SK-N-DZ (cell line): Measurements from ENCODE around the gene TEKT4.
"Not testable (repeated sequence)": the region's sequence is repeated elsewhere in the genome, so short reads cannot be mapped to it uniquely, and the experiment has no call there.

Experiments
- DNase-seq: peaks from one replicate; pipeline ENCODE4 v3.0.0-alpha.2; 2015; ENCODE audit warnings: low spot score
- small RNA-seq, 2 experiments: library from RNA; depleted of rRNA; stranded (forward); fragments of <200 nt; gene quantifications; one replicate each; pipeline ENCODE3, GENCODE V24; 2014

The TEKT4 gene

DNA sequence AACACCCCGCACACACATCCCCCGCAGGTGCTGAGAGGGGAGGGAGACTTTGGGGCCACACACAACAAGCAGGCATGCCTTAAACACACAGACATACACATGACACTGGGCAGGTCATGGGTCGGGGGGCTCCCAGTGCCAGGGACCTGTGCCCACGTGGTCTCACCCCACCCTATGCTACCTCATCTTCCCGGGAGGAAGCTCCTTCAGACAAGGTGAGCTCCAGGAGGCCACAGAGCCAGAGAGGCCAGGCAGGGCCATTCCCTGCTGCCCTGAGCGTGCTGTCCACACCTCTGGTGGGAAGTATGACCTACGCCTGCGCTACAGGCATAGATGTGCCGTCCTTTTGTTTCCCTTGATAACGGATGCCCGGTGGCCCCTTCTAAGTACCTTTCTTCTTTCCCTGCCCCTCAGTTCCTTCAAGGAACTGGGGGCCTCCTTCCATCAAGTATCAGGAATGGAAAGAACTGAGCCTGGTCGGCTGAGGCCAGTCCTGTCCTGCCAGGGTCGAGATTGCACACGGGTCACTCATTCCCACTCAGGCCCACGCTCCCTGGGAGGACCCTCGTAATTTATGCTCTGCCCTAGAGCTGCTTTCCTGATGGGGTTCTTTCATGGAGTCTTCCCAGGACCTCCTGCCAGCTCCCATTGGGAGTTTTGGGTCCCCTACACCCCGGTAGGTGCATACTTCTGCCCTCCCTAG is 4.7 kb downstream of the TEKT4 start:
- no peak for DNase-seq

DNA sequence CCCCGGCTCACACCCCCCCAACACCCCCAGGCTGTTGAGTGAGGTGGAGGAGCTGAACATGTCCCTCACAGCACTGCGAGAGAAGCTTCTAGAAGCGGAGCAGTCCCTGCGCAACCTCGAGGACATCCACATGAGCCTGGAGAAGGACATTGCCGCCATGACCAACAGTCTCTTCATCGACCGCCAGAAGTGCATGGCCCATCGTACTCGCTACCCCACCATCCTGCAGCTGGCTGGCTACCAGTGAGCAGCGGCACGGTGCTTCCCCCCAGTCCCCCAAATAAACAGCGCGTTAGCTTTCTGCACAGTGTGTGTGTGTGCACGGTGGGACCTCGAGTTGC is 5.3 kb downstream of the TEKT4 start:
- DNase-seq, result no peak

DNA sequence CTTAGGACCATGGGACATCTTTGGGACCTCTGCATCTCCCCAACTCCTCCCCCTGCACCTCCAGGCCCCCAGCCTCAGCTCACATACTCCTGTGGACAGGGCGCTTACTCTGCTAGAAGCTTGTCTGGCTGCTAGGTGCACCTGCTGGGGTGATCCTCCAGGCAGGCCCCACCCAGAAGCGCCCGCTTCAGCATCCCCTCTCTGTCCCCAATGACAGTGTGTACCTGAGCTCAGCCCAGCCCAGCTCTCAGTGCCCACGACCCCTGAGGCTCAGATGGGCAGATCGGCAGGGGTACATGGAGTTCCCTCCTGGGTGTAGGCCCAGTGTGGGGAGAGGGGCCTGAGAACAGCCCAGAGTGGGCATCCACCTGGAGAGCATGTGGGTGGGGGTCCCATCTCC is 5.9 kb downstream of the TEKT4 start:
- no peak for DNase-seq

DNA sequence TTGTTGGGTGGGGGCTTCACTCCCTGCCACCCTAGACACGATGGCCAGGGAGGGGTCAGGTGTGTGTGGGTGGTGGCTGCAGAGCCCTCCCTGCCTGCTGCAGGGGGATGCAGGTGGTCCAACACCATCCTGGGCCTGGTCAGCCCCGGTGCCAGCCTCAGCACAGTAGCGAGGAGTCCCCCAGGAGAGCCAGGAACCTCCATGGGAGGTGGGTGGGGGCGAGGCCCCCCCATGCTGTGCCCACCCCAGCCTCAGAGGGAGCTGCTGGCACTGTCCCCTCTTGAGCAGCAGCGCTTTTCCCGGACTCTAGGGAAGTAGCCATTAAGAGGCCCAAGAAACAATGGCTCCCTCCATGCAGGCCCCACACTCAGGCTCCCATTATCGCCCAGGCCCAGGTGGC is 7.3 kb downstream of the TEKT4 start:
- DNase-seq, result not testable (repeated sequence)

DNA sequence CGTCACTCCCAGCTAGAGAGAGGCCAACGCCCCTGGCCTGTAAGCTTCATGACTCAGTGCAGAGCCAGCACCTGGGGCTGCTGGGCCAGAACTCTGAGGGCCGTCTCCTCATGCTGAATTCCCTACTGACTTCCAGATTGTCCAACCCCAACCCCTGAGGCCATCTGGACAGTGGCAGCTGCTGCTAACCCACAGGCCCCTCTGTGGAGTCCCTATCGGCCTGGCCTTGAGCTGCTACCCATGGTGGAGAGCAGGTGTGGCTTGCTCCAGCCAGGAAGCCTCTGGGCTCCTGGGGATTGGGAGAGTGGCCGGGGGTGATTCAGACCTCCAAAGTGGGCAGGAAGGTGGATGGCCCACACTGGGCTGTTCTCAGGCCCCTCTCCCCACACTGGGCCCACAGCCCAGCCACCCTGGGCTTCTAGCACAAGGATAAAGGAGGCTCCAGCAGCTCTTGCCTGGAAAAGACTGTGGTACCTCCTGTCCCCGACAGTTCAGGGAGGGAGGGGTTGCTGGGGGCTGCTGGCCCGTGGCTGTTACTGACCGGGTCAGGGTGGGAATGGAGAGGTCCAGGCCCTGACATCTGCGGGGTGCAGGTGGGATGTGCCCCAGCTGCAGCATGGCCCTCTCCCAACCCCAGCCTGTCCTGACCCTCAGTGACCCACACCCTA is 8.2 kb downstream of the TEKT4 start:
- no peak for DNase-seq

DNA sequence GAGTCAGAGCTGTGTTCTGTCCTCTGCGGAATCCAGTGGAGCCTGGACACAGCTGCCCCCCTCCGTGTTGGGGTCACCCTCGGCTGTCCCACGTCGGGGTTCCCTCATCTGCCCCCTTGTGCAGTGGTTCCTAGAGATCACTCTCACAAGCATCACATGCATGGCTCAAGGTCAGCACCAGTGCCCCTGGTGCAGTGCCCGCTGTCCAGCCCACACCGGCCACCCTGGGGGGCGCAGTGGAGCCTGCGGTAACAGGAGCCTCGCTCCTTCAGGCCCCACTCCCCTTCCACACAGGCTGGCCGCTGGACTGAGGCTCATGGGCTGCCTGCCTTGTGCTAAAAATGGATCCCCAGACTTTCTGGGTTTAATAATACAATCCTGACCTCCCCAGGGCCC is 8.8 kb downstream of the TEKT4 start:
- no peak for DNase-seq

DNA sequence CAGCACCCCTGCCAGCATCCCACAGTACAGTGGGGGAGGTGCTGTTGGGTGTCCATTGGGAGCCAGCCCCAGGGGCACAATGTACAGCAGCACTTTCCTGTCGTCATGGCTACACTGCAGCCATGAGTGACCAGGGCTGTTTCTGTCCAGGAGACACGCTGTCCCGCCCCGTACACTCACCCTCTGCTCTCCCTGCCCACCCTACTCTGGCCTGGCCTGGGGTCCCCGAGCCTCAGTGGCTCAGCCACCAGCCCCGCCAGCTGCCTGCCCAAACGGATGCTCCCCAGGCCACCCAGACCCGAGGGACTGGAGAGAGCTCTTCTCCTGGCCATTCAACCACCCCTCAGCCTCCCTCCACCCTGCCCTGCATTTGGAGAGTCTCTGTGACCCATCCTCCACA is 9.3 kb downstream of the TEKT4 start:
- DNase-seq, result no peak

DNA sequence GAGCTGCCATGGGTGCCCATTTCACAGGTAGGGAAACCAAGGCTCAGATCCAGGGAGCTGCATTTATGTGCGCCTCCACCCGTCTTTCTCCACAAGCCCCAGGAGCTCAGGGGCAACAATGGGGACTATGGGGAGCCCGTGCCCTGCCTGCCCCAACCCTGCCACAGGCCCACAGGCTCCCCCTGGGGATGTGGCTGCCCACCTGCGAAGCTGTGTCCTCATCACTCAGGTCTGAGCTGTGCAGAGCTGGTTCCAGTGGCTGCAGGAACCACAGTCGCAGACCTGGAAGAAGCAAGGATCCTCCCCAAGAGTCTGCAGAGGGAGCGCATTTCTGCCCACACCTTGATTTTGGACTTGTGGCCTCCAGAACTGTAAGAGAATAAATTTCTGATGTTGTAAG is 9.8 kb downstream of the TEKT4 start:
- DNase-seq, result no peak

DNA sequence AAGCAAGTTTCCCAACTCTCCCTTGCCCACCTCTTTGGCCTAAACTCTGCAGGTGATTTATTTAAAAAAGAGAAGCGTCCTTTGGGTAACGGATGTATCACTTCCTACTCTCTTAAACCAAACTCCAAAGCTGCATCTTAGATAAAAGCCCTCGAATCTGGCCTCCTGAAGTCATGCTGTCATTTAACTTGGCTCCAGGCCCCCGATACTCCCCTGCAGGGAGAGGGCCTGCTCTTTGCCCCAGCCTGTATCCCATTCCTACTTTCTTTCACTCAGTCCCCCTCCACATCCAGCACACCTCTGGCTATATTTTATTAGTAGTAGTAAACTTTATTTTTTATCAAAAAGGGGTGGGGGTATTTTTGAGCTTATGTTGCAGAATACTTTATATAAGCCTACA is 19.0 kb downstream of the TEKT4 start:
- no peak for DNase-seq

DNA sequence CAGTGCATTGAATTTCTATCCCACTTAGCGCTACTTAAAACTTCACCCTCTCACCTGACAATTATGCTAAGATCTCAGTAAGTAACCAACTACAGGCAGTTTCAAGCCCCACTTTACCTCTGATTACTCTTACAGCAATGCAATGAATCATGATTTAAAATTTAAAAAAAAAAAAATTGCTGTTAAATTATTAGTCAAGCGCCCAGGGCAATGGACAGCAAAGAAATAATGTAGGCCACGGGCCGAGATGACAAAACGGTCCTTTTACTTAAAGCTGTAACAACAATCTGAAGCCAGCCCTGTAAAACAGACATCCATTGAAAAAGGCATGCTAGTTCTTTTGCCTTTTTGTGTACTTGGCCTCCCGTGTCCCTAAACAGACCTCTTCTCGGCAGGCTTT is 24.0 kb downstream of the TEKT4 start:
- not testable (repeated sequence) for DNase-seq

DNA sequence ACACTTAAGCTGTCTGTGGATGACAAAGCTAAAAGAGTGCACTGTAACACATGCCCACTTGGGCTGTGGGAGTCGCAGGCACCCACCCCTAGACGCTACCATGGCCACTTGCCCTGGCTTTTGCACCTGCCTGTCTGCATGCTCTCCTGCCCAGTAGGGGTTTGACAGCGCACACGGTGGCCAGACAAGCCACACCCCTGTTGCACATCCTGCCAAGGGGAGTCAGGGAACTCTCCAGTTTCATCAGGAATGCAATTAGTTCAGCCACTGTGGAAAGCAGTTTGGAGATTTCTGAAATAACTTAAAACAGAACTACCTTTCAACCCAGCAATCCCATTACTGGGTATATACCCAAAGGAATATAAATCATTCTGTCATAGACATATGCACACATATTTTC is 35.7 kb downstream of the TEKT4 start:
- not testable (repeated sequence) for DNase-seq

DNA sequence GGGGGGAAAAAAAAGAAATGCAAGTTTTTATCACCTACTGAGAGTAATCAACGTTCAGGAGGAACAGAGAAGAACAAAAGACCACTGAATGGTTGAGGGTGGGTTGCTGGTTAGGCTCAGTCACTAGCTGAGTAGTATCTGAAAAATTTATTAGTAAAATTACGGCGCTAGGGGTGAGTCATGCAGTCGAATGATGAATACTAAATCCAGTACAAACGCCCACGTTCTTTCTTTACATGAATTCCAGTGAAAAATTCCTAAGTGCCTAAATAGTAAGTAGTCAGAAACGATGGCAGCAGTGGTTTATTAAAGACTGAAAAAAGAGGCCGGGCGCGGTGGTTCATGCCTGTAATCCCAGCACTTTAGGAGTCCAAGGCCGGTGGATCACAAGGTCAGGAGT is 52.0 kb downstream of the TEKT4 start:
- DNase-seq, result no peak

DNA sequence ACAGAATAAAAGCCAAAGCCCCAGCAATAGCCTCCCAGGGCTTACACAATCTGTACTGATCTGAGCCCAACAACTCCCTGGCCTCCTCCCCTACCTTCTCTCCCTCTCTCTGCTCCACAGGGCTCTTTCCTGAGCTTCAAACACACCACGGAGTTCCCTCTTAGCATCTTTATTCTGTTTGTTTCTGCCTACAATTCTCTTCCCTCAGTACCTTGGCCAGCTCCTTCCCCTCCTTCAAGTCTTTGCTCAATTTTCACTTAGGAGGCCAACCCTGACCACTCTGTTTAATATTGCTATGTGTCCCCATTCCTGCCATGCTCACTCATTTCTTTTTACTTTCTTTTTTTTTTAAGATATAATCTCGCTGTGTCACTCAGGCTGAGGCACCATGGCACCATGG is 53.8 kb downstream of the TEKT4 start:
- not testable (repeated sequence) for DNase-seq

Small RNA genes within 50 kb of the gene (small RNA-seq; reads per million reads assigned to genes)
- 0 reads per million in 2 experiments for gene RNU6-1320P
